Measurements from ENCODE around the gene C3orf38.

DNA sequence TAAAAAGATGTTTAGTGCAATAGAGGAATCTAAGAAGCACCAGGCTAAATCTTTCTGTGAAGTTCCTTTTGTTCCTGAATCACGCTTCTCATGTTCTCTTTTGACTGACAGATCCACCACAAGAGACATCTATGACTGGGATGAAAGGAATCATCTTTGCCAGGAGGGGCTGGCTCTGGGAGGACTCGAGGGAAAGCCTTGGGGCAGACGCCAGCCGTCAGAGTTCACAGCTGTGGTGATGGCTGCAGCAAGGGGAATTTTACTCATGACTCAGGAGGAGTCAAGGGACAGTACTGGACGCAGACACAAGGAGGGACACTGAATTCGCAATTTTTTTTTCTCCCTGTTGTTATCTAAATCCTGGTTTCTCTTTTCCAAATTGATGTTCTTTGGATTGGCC is 38.7 kb downstream of the C3orf38 start:
- TF ChIP-seq CTCF (IDR thresholded peaks at IDR 0.05 in 4 of 5, conservative IDR thresholded peaks at IDR 0.05 in 1 of 5), result no peak
- no peak for TF ChIP-seq POLR2A (IDR thresholded peaks at IDR 0.05)
